IPS-18a (cell line): Measurements from ENCODE around the gene SPDYE2.
"Not testable (repeated sequence)": the region's sequence is repeated elsewhere in the genome, so short reads cannot be mapped to it uniquely, and the experiment has no call there.

ENCODE experiments used
- H3K27ac ChIP-seq: one replicate; pipeline ENCODE4 v1.5.1; 2013; ENCODE audit warnings: low read length
- H3K27me3 ChIP-seq: one replicate; pipeline ENCODE4 v1.6.1; 2013; ENCODE audit warnings: mild to moderate bottlenecking, low read length; ENCODE audit not compliant: control insufficient read depth, insufficient read depth
- H3K36me3 ChIP-seq: one replicate; pipeline ENCODE4 v1.6.1; 2013; ENCODE audit warnings: low read depth, low read length; ENCODE audit not compliant: control insufficient read depth
- H3K4me1 ChIP-seq: one replicate; pipeline ENCODE4 v1.6.1; 2013; ENCODE audit warnings: low read depth, low read length; ENCODE audit not compliant: control insufficient read depth
- H3K4me3 ChIP-seq: one replicate; pipeline ENCODE4 v1.5.1; 2013; ENCODE audit warnings: low read length
- H3K9ac ChIP-seq: one replicate; pipeline ENCODE4 v1.6.1; 2013; ENCODE audit warnings: mild to moderate bottlenecking, low read length, moderate library complexity
- H3K9me3 ChIP-seq: one replicate; pipeline ENCODE4 v1.6.1; 2013; ENCODE audit warnings: low read depth, low read length; ENCODE audit not compliant: control insufficient read depth

The SPDYE2 gene, protein sequence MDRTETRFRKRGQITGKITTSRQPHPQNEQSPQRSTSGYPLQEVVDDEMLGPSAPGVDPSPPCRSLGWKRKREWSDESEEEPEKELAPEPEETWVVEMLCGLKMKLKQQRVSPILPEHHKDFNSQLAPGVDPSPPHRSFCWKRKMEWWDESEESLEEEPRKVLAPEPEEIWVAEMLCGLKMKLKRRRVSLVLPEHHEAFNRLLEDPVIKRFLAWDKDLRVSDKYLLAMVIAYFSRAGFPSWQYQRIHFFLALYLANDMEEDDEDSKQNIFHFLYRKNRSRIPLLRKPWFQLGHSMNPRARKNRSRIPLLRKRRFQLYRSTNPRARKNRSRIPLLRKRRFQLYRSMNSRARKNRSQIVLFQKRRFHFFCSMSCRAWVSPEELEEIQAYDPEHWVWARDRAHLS

DNA sequence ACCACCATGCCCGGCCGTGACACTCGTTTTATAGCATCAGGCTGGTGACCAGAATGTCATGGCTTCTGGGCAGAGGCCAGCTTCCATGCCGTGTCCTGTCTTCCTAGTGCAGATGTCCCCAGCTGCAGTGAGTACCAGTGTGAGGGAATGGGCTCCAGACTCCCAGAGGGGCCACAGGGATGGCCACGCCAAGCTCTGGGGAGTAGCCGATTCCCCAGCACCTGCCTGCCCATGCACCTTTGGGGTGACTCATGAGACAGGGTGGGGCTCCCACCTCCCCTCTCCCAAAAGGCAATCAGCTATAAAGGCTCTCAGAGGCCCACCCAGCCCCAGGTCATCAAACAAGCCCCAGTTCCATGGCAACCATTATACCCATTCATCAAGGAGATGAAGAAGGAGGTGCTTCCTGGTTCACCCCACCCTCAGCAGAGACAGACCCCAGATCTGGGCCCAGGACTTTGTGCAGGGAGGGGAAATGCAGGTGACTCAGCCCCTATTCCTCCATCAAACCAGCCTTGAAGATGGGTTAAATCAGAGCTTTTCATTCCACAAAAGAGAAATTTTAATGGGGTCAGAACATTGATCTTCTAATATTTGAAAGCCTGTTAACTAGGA lies at the start of gene SPDYE2:
TSS of gene SPDYE2 (plus strand) at position 419 of the 615 bp plus-strand sequence. CDS start 2,030 bp downstream, outside the sequence.
- not testable (repeated sequence) for H3K4me3 ChIP-seq, H3K9me3 ChIP-seq, H3K9ac ChIP-seq, H3K27ac ChIP-seq, H3K27me3 ChIP-seq, H3K36me3 ChIP-seq, H3K4me1 ChIP-seq

DNA sequence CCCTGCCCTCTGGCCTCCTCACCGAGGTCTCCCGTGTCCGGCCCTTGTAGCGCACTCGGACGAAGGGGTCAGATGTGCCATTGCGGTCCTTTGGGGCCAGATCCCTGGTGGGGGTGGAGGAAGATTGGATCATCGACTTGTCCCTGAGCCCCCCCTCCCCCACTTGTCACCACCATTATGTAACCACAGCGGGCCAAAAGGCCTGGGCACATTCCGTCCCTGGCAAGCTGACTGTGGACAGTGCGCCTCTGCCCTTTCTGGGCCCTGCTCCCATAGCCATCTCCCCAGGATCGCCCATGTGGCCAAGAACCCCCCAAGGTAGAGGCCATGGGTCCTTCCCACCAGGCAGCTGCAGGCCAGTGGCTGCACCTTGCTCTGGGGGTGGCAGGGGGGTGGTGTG lies 47.9 kb upstream of the SPDYE2 start:
- H3K4me1 ChIP-seq, H3K4me3 ChIP-seq, H3K9me3 ChIP-seq, H3K27me3 ChIP-seq, H3K9ac ChIP-seq, H3K27ac ChIP-seq, H3K36me3 ChIP-seq: not testable (repeated sequence)

DNA sequence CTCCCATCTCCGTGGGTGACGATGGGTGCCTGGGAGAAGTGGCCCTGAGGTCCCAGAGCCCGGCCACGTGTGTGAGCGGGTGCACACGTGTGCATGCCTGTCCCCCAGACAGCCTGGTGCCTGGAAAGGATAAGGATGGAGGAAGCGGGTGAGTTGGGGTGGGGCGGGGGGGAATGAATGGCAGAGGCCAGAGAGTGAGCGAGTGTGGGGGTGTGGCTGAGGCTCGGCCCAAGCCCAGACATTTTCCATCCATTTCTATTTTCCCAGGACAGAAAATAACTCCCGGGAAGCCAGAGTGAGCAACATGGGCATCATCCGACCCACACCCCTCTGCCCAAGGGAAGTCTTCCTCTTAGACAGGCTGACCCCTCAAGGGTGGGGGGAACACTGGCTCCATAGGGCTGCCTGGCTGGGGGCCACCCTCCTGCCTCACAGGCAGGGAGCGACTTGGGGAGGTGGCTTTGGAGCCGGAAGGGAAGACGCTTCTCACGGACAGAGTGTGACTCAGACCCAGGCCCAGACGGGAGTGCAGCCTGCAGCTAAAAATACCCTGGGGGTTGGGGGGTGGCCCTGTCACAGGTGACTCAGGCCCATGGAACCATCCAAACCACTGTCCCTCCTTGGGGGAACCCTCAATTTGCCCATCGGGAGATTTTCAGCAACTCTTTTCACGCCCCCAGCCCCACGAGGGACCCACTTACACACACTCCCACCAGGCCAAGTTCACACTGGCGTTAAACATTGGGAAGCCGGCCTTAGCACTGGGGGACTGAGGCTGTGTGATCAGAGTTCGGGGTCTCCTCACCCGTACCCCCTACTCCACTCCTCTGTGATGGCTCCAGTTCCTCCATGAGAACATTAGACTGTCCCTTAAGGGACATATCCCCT lies 45.5 kb upstream of the SPDYE2 start:
- not testable (repeated sequence) for H3K27me3 ChIP-seq, H3K4me1 ChIP-seq, H3K9ac ChIP-seq, H3K9me3 ChIP-seq, H3K27ac ChIP-seq, H3K4me3 ChIP-seq, H3K36me3 ChIP-seq

DNA sequence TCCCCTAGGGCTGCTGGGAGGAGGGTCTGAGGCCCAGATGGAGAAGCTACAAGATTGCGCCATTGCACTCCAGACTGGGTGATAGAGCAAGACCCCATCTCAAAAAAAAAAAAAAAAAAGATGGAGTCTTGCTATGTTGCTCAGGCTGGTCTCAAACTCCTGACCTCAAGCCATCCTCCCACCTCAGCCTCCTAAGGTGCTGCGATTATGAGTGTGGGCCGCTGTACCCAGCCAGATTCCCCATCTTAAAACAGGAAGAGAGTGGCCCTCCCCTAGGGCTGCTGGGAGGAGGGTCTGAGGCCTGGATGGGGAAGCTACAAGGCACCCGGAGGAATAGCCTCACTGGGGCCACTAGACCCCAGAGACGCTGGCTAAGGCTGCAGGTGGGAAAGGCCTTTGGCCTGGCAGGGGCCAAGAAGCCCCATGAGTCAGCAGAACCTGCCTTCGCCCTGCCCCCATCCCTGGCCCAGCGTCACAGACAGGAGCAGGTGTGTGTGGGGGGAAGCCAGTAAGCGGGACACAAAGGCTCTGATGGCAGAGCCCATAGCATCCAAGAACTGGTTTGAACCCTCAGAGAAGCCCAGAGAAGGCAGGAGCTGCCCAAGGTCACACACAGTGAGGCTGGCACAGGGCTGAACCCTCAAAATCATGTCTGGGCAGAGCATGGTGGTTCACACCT lies 43.5 kb upstream of the SPDYE2 start:
- not testable (repeated sequence) for H3K27ac ChIP-seq, H3K9me3 ChIP-seq, H3K9ac ChIP-seq, H3K4me3 ChIP-seq, H3K36me3 ChIP-seq, H3K27me3 ChIP-seq, H3K4me1 ChIP-seq

DNA sequence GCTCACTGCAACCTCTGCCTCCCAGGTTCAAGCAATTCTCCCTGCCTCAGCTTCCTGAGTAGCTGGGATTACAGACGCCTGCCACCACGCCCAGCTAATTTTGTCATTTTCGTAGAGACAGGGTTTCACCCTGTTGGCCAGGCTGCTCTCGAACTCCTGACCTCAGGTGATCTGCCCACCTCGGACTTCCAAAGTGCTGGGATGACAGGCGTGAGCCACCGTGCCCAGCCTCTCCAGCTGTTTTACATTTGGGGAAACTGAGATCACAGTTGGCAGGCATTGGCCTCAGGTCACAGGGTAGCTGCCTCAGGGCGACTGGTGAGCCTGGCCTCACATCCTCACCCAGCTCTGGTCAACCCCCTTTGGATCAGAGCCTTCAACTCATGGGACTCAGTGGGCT lies 40.5 kb upstream of the SPDYE2 start:
- H3K9me3 ChIP-seq, H3K27me3 ChIP-seq: not testable (repeated sequence)

DNA sequence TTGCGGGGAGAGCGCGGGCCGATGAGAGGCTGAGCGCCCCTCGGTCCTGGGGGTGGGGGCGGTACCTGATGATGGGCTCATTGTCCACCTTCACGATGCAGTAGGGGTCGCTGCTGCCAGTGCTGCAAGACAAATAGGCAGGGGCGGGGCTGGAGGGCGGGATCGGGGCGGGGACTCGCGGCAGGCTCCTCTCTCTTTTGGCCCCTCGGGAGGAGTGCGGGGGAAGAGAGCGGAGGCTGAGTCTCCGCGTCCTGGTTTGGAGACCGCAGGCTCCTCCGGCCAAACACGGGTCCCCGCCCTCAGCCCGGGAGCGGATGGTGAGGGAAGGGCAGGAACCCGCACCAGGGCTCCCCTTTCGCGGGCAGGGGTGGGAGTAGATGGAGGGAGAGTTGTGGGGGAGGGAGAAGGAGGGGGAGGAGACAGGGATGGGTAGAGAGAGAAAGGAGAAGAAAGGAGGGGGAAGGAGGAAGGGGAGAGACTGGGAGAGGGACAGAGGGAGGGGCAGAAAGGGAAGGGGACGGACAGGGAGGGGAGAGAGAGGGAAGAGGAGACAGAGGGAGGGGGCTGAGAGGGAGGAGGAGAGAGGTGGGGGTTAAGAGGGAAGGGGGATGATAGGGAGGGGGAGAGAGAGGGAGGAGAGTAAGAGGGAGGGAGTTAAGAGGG lies 39.0 kb upstream of the SPDYE2 start:
- H3K27ac ChIP-seq, H3K9ac ChIP-seq, H3K4me1 ChIP-seq, H3K4me3 ChIP-seq, H3K36me3 ChIP-seq, H3K27me3 ChIP-seq, H3K9me3 ChIP-seq: not testable (repeated sequence)

More for the DNA sequence above, 40.5 kb upstream of the SPDYE2 start:
- not testable (repeated sequence) for H3K36me3 ChIP-seq, H3K4me3 ChIP-seq, H3K27ac ChIP-seq, H3K4me1 ChIP-seq, H3K9ac ChIP-seq

DNA sequence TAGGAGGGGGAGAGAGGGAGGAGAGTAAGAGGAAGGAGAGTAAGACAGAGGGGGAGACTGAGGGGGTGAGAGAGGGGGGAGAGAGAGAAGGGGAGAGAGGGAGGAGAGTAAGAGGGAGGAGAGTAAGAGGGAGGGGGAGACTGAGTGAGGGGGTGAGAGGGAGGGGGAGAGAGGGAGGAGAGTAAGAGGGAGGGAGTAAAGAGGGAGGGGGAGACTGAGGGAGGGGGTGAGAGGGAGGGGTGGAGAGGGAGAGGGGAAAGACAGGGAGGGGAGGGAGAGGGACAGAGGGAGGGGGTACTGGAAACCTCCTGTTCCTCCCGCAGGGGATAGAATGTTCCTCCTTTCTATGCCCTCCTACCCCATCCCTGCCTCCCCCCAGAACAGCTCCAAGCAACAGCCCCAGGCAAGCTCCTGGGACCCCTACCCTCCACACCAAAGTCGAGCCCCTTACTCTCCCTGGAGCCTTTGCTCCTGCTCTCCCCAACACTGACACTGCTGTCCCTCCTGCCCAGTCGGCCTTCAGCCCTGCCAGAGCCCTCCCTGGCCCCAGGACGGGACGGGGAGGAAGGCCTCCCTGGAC lies 38.3 kb upstream of the SPDYE2 start:
- H3K27me3 ChIP-seq, H3K27ac ChIP-seq, H3K9ac ChIP-seq, H3K36me3 ChIP-seq, H3K4me3 ChIP-seq, H3K9me3 ChIP-seq, H3K4me1 ChIP-seq: not testable (repeated sequence)

DNA sequence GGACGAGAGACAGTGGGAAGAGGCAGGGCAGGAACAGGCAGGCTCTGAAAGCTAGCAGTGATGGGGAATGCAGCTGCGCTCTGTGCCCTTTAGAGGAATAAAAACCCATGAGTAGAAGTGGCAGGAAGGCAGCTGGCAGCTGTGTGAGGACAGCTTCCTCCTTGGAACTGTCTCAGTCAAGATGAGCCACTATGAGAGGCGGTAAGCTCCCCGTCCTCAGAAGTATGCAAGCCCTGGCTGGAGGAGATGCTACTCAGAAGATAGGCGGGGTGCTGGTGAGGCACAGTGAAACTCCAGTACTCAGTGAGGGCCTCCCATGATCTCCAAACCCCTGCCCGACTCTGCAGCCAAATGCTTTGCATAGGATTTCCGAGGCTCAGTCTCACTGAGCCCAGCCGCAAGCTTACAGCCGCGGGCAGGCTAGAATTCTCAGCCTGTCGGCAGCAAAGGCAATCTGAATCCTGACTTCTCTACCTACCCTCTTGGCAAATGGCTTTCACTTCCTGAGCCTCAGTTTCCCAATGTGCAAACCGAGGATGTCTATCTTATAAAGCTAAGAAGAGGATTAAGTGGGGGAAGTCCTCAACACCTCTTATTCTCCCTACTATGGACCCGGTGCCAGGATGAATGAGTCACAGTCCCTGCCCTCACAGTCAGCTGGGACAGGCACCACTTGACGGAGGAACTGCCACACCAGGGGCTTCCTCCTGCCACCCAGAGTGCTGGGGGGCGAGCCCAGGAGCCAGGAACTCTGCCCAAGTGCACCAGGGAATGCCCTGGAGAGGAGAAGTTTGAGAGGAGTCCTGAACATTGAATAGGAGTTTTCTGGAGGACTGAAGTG lies 35.9 kb upstream of the SPDYE2 start:
- not testable (repeated sequence) for H3K36me3 ChIP-seq, H3K9me3 ChIP-seq, H3K4me3 ChIP-seq, H3K27me3 ChIP-seq, H3K9ac ChIP-seq, H3K4me1 ChIP-seq, H3K27ac ChIP-seq

DNA sequence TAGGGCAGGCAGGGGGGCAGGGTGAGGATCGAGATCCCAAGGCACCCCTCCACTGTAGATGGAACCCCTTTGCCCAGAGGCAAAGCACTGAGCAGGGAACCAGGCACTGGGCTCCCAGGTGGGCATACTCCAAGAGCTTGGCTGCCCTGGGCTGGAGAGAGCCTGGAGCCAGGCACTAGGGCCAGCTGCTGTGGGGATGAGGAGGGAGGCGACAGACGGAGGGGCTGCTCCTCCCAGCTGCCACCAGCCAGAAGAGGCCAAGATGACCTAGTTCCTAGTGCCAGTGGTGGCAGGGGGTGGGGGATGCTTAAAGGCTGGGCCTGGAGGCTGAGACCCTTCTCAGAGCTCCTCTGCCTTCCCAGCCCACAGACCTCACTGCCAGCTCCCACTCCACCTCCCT lies 35.1 kb upstream of the SPDYE2 start:
- H3K27me3 ChIP-seq, H3K36me3 ChIP-seq, H3K4me1 ChIP-seq, H3K9me3 ChIP-seq, H3K9ac ChIP-seq, H3K4me3 ChIP-seq, H3K27ac ChIP-seq: not testable (repeated sequence)

DNA sequence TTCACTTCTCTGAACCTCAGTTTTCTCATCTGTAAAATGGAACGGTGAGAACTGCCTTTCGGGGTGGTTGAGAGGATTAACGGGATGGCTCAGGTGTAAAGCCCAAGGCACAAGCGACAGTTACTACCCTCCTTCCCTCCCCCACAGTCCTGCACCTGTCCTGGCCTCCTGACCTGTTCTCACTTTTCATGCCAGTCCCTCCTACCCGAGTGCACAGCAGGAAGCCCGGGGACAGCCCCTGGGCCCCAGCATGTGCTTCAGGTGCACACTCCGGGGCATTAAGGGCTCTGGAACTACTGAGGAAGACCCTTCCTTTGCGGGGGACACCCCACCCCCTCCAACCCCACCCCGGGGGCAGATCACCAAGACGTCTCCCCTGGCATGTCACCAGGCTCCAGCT lies 34.1 kb upstream of the SPDYE2 start:
- not testable (repeated sequence) for H3K4me3 ChIP-seq, H3K9ac ChIP-seq, H3K36me3 ChIP-seq, H3K27ac ChIP-seq, H3K27me3 ChIP-seq, H3K9me3 ChIP-seq, H3K4me1 ChIP-seq
